Left lung (tissue), 10 donors: Measurements from ENCODE around the gene DOCK3. TPM values are rescaled to one million over a fixed set of nuclear protein-coding genes. Genes with fewer than 3 reads are reported as not detected.

Source experiments
- ATAC-seq: fragments of 200-7000 bp; cut with Tn5 transposase; one replicate; pipeline ENCODE4 v1.9.1; 2020; ENCODE audit warnings: moderate library complexity
- DNase-seq, 4 donors: peaks; one replicate each; pipeline ENCODE4 v3.0.0-alpha.2; 2013 to 2020
- H3K27ac ChIP-seq, 2 donors: fragments of 200-600 bp; sonication (generic) in 1 of 2; one replicate each; pipeline versions ENCODE4 v1.5.0 to v1.8.0; 2020 to 2021
- H3K27me3 ChIP-seq, 2 donors: fragments of 200-600 bp; sonication (generic) in 1 of 2; one replicate each; pipeline versions ENCODE4 v1.5.0 to v1.8.0; 2020 to 2021
- H3K36me3 ChIP-seq, 2 donors: fragments of 200-600 bp; sonication (generic) in 1 of 2; one replicate each; pipeline versions ENCODE4 v1.5.0 to v1.8.0; 2020 to 2021
- H3K4me1 ChIP-seq, 2 donors: fragments of 200-600 bp; one replicate each; pipeline ENCODE4 v1.8.0; 2021
- H3K4me3 ChIP-seq, 2 donors: fragments of 200-600 bp; sonication (generic) in 1 of 2; one replicate each; pipeline versions ENCODE4 v1.5.0 to v1.8.0; 2020 to 2021; ENCODE audit warnings: mild to moderate bottlenecking in 1 of 2
- H3K9me3 ChIP-seq, 2 donors: fragments of 200-600 bp; sonication (generic) in 1 of 2; one replicate each; pipeline versions ENCODE4 v1.5.0 to v1.8.0; 2020 to 2021
- CTCF ChIP-seq, 2 donors: fragments of 200-600 bp; sonication (generic) in 1 of 2; IDR thresholded peaks; one replicate each; pipeline versions ENCODE4 v1.5.0 to v1.8.0; 2021; ENCODE audit warnings: antibody characterized with exemption in 2 of 2
- intact Hi-C, 2 donors: fragments of 100-400 bp; cut with DNase I; formaldehyde crosslinking; loops; one replicate each; pipeline versions ENCODE4 v1.11.2 to v1.14.2; 2022
- polyA plus RNA-seq, 6 donors: library from polyadenylated mRNA; unstranded; fragments of 120-200 nt; gene quantifications; one replicate each; pipeline ENCODE4 v1.2.1, GENCODE V29; 2013; ENCODE audit not compliant: insufficient read length in 6 of 6
- total RNA-seq, 2 donors: library from RNA; stranded (reverse); fragmentation: NEBNext Ultra II Directional; extraction: Animal tissue kit (Norgen Biotek cat#: 25700); gene quantifications; one replicate each; pipeline ENCODE4 v1.2.1, GENCODE V29; 2021
- donor health status: DM: no; HTN: yes; CAD: no.
- donor health status: DM: no; HTN: no; CAD: no.

DOCK3 gene
- total and polyA plus RNA-seq, 8 donors = 0.34 to 2.2 (median 1.8) TPM

DNA sequence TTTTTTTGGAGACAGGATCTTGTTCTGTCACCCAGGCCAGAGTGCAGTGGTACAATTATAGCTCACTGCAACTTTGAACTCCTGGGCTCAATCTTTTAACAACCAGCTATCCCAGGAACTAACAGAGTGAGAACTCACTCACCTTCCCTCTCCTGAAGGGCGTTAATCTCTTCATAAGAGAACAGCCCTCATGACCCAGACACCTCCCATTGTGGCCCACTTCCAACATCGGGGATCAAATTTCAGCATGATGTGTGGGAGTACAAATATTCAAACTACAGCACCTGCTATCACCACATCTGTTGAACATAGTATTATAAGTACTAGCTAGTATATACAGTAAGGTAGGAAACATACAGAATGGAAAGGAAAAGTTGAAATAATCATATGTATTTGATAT lies 132.5 kb downstream of the DOCK3 start:
- no peak overlapping the region for H3K4me3 ChIP-seq
- no peaks in the 10 kb centered on the region for H3K27me3 ChIP-seq
- no peaks in the 10 kb centered on the region for H3K36me3 ChIP-seq
- H3K9me3 ChIP-seq = peaks cover 0 to 16% of the 10 kb centered on the region in 2 donors
- no peaks in the 10 kb centered on the region for H3K4me1 ChIP-seq
- no peak overlapping the region for H3K27ac ChIP-seq
- intact Hi-C loops = no loop called here
- TF ChIP-seq CTCF (IDR thresholded peaks at IDR 0.05) = no peak
- ATAC-seq (peak; percentile 84), DNase-seq (peak in 2 of 4 donors; percentile 13 to 57)

- Histone ChIP-seq H3K4me1 (no peaks in the 10 kb centered on the region), H3K27me3 (no peaks in the 10 kb centered on the region), H3K9me3 (no peaks in the 10 kb centered on the region), H3K36me3 (no peaks in the 10 kb centered on the region), H3K27ac (no peak overlapping the region), H3K4me3 (no peak overlapping the region)
- intact Hi-C loops = no loop called here
- TF ChIP-seq CTCF (IDR thresholded peaks at IDR 0.05) = no peak
- no peak for DNase-seq
- no peak for ATAC-seq
These were observed 137.2 kb downstream of the DOCK3 start for GRCh38 chr3:50811893-50812292.

DNA sequence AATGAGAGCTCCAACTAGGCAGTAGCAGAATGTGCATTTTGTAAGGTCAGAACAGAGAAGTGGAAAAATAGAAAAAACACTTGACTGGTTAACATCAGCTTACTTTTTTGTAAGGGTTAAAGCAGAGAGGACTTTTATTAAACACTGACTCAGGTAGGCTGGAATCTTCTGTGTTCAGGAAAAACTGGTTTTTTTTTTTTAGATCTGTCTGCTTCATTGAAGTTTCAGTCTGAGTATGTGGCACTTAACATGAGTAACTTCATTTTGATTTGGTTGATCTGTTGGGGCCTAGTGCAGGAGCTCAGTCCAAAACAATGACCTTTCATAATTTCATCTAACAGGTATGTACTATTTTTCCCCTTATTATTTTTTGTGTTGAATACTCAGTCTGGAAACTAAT lies 141.1 kb downstream of the DOCK3 start:
- TF ChIP-seq CTCF (IDR thresholded peaks at IDR 0.05) = no peak
- Histone ChIP-seq H3K4me3 (no peak overlapping the region), H3K27ac (no peak overlapping the region), H3K4me1 (no peaks in the 10 kb centered on the region), H3K36me3 (no peaks in the 10 kb centered on the region), H3K27me3 (no peaks in the 10 kb centered on the region), H3K9me3 (no peaks in the 10 kb centered on the region)
- ATAC-seq = peak; percentile 86
- intact Hi-C loops = no loop called here
- DNase-seq = peak in 2 of 4 donors; percentile 13 to 51

- no peak for TF ChIP-seq CTCF (IDR thresholded peaks at IDR 0.05)
- intact Hi-C loops = no loop called here
These were observed 142.2 kb downstream of the DOCK3 start for GRCh38 chr3:50816894-50817293.

GRCh38 chr3:50817756-50818529 lies 143.2 kb downstream of the DOCK3 start:
- intact Hi-C loops = no loop called here
- Histone ChIP-seq H3K36me3 (no peaks in the 10 kb centered on the region), H3K27me3 (no peaks in the 10 kb centered on the region), H3K4me1 (no peaks in the 10 kb centered on the region), H3K27ac (no peak overlapping the region), H3K9me3 (no peaks in the 10 kb centered on the region), H3K4me3 (no peak overlapping the region)
- no peak for ATAC-seq
- TF ChIP-seq CTCF (IDR thresholded peaks at IDR 0.05) = no peak
- DNase-seq = no peak

More at GRCh38 chr3:50816894-50817293, 142.2 kb downstream of the DOCK3 start:
- Histone ChIP-seq H3K4me1 (no peaks in the 10 kb centered on the region), H3K27me3 (no peaks in the 10 kb centered on the region), H3K4me3 (no peak overlapping the region), H3K9me3 (no peaks in the 10 kb centered on the region), H3K27ac (no peak overlapping the region), H3K36me3 (no peaks in the 10 kb centered on the region)
- ATAC-seq = peak; percentile 50
- DNase-seq = no peak
